ENCODE measurements around the gene FILIP1L. TPM values are rescaled to one million over a fixed set of nuclear protein-coding genes. Genes with fewer than 3 reads are reported as not detected.
"Not testable (repeated sequence)": the region's sequence is repeated elsewhere in the genome, so short reads cannot be mapped to it uniquely, and the experiment has no call there.

Gene FILIP1L
- total RNA-seq, 1 experiment from 2014 or later: 3.7 TPM

- H3K27me3 ChIP-seq: no peaks in the 10 kb centered on the region
- H3K4me3 ChIP-seq: no peak overlapping the region
- H3K9me3 ChIP-seq (replicated peaks): 0 out of 2 replicates have a peak, but pooled peaks cover 2% of the 10 kb centered on the region
- DNase-seq: no peak
- H3K27ac ChIP-seq: no peak overlapping the region
- peaks cover 3% of the 10 kb centered on the region; the same call in 1 of the 2 replicates for H3K4me1 ChIP-seq
- H3K36me3 ChIP-seq: no peaks in the 10 kb centered on the region
Observed at GRCh38 chr3:100063929-100064461, 50.3 kb downstream of the FILIP1L start.

- Histone ChIP-seq H3K36me3 (no peaks in the 10 kb centered on the region), H3K4me3 (no peak overlapping the region), H3K27me3 (no peaks in the 10 kb centered on the region), H3K9me3 (replicated peaks) (0 out of 2 replicates have a peak, but pooled peaks cover 2% of the 10 kb centered on the region), H3K4me1 (peaks cover 3% of the 10 kb centered on the region; the same call in 1 of the 2 replicates), H3K27ac (no peak overlapping the region)
- DNase-seq: no peak
Observed at GRCh38 chr3:100062665-100063064, 51.6 kb downstream of the FILIP1L start.

DNA sequence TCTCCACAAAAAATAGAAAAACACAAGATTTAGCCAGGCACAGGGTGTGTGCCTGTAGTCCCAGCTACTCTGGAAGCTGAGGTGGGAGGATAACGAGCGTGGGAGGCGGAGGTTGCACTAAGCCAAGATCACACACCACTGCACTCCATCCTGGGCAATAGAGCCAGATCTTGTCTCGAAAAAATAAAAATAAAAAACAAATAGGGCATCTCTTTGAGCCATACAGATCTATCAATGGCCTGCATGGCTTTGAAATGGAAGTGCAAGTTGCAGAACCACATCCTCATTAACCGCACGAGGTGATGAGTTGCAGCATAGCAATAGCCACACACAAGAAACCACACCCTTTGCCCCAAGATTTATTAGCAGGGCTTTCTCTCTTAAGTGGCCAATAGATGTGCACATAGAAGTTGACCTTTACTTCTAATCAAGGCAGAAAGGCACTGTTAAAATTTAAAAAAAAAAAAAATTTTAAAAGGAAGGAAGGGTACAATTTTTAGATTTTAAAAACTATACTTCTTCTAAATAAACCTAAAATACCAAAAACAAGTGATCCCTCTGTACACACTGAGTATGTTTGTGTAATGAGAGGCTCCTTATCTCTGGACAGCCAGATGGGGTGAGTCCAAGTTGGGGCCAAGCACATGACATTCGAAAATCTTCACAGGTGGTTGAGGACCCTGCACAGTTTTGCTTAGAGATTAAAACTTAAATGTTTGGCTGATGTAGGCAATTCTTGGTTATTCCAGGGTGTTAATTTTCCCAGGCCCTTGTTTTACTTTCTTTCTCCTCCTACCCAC is 53.4 kb downstream of the FILIP1L start:
- no peaks in the 10 kb centered on the region for H3K36me3 ChIP-seq
- 0 out of 2 replicates have a peak, but pooled peaks cover 2% of the 10 kb centered on the region for H3K9me3 ChIP-seq (replicated peaks)
- H3K27me3 ChIP-seq: no peaks in the 10 kb centered on the region
- H3K27ac ChIP-seq: no peak overlapping the region
- H3K4me1 ChIP-seq: peaks cover under 1% of the 10 kb centered on the region; the same call in 1 of the 2 replicates
- no peak overlapping the region for H3K4me3 ChIP-seq
- no peak for DNase-seq

GRCh38 chr3:100059472-100059871 is 54.8 kb downstream of the FILIP1L start:
- Histone ChIP-seq H3K4me3 (no peak overlapping the region), H3K27ac (no peak overlapping the region), H3K36me3 (no peaks in the 10 kb centered on the region), H3K4me1 (no peaks in the 10 kb centered on the region), H3K9me3 (replicated peaks) (no peaks in the 10 kb centered on the region), H3K27me3 (no peaks in the 10 kb centered on the region)
- no peak for DNase-seq

GRCh38 chr3:100057716-100058575 is 56.4 kb downstream of the FILIP1L start:
- H3K36me3 ChIP-seq: no peaks in the 10 kb centered on the region
- H3K4me3 ChIP-seq: no peak overlapping the region
- no peak overlapping the region for H3K27ac ChIP-seq
- H3K4me1 ChIP-seq: no peaks in the 10 kb centered on the region
- DNase-seq: no peak
- H3K27me3 ChIP-seq: no peaks in the 10 kb centered on the region
- no peaks in the 10 kb centered on the region for H3K9me3 ChIP-seq (replicated peaks)

- Histone ChIP-seq H3K4me1 (no peaks in the 10 kb centered on the region), H3K27me3 (no peaks in the 10 kb centered on the region), H3K9me3 (replicated peaks) (no peaks in the 10 kb centered on the region), H3K4me3 (no peak overlapping the region), H3K27ac (no peak overlapping the region), H3K36me3 (no peaks in the 10 kb centered on the region)
- no peak for DNase-seq
Observed at GRCh38 chr3:100053951-100054620, 60.2 kb downstream of the FILIP1L start.

DNA sequence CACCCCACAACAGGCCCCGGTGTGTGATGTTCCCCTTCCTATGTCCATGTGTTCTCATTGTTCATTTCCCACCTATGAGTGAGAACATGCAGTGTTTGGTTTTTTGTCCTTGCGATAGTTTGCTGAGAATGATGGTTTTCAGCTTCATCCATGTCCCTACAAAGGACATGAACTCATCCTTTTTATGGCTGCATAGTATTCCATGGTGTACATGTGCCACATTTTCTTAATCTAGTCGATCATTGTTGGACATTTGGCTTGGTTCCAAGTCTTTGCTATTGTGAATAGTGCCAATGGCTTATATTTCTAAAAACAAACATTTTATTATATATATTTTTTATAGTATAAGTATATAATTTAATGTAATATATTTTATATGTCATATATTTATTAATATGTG is 62.8 kb downstream of the FILIP1L start:
- not testable (repeated sequence) for H3K27ac ChIP-seq; H3K27me3 ChIP-seq; H3K4me3 ChIP-seq; H3K36me3 ChIP-seq; H3K9me3 ChIP-seq (replicated peaks); DNase-seq
- peaks cover 19% of the 10 kb centered on the region for H3K4me1 ChIP-seq

DNA sequence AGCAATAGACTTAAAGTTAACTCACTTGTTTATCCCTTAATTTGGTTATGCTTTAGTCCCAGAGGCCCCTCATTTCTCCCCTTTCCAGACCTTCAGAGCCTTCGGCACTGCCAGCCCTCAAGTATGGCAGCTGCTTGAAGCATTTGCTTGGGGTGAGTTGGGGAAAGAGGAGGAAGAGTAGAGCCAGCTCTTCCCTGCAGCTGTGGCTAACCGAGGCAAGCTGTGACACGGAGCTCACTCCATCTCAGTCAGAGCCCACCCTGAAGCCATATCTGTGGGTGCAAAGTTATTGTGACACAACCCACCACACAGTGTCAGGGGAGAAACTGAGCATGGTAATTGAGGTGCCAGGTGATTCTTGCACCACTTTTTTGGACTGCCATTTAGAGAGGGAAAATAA is 66.1 kb downstream of the FILIP1L start:
- H3K9me3 ChIP-seq (replicated peaks): no peaks in the 10 kb centered on the region
- H3K27me3 ChIP-seq: no peaks in the 10 kb centered on the region
- H3K36me3 ChIP-seq: no peaks in the 10 kb centered on the region
- peak; percentile 47 to 68 for DNase-seq
- H3K4me1 ChIP-seq: peaks cover 38% of the 10 kb centered on the region
- peak overlapping the region; percentile 50 for H3K27ac ChIP-seq
- no peak overlapping the region for H3K4me3 ChIP-seq

DNA sequence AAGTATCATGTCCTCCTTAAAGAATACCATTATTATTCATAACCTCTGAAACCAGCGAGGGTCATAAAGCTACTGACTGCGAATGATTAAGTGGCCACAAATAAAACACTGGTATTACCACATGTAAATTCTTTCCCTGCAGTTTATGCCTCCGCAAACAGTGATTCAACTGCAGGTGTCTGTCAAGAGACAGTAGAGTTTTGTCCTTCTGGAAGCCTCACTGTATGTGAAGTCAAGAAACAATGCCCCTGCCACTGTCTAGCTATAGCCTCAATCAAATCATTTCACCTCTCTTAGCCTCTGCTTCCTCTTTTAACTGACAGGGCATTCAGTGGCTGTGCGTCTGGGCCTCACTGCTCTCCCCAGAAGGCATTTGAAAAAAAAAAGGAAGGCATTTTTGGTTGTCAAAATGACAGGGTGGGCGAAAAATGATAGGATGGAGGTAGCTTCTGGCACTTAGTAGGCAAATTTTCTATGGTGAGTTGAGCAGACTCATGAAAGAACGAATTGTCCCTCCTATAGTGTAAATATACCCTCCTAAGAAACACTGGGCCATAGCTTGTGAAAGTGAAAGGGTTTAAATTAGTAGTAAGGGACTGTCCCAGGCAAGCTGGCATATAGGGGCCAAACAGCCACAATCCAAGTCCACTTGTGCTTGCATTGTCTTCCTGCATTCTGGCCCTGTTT is 66.7 kb downstream of the FILIP1L start:
- Histone ChIP-seq H3K36me3 (no peaks in the 10 kb centered on the region), H3K4me3 (no peak overlapping the region), H3K27ac (peak overlapping the region; percentile 50), H3K9me3 (replicated peaks) (no peaks in the 10 kb centered on the region), H3K4me1 (peaks cover 42% of the 10 kb centered on the region), H3K27me3 (no peaks in the 10 kb centered on the region)
- peak; percentile 45 to 69 for DNase-seq

DNA sequence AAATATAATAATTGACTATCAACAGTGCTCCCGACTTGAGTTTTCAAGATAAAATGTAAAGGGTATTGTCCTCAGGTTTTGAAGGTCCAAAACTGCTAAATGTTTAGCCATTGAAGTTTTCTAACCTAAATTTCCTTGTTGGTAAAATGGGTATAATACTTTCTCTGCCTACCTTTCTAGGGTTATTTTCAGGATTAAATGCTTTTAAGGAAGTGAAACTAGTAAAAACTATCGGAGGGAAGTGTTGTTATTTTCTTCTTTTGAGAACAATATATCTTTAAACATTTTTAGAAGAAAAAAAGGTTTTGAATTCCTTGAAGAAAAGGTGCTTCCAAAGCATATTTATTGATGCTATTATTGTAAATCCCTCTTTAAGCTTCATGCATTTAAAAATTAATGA is 67.3 kb downstream of the FILIP1L start:
- no peaks in the 10 kb centered on the region for H3K9me3 ChIP-seq (replicated peaks)
- no peak overlapping the region; the same call in 1 of the 2 replicates for H3K27ac ChIP-seq
- H3K4me1 ChIP-seq: peaks cover 48% of the 10 kb centered on the region
- no peak overlapping the region for H3K4me3 ChIP-seq
- H3K27me3 ChIP-seq: no peaks in the 10 kb centered on the region
- no peaks in the 10 kb centered on the region for H3K36me3 ChIP-seq
- no peak for DNase-seq

GRCh38 chr3:100045696-100046095 is 68.6 kb downstream of the FILIP1L start:
- peak; percentile 94 to 95 for DNase-seq
- Histone ChIP-seq H3K27ac (peak overlapping the region; percentile 27), H3K27me3 (no peaks in the 10 kb centered on the region), H3K4me1 (peaks cover 61% of the 10 kb centered on the region), H3K9me3 (replicated peaks) (no peaks in the 10 kb centered on the region), H3K4me3 (no peak overlapping the region), H3K36me3 (no peaks in the 10 kb centered on the region)

- DNase-seq: no peak
- Histone ChIP-seq H3K4me1 (peaks cover 68% of the 10 kb centered on the region), H3K27ac (no peak overlapping the region)
Observed at GRCh38 chr3:100044369-100044768, 69.9 kb downstream of the FILIP1L start.

GRCh38 chr3:100043271-100043670 is 71.0 kb downstream of the FILIP1L start:
- no peaks in the 10 kb centered on the region; the same call in 1 of the 2 replicates for H3K36me3 ChIP-seq
- H3K9me3 ChIP-seq (replicated peaks): no peaks in the 10 kb centered on the region
- peaks cover 67% of the 10 kb centered on the region for H3K4me1 ChIP-seq
- DNase-seq: no peak
- no peak overlapping the region for H3K4me3 ChIP-seq
- H3K27me3 ChIP-seq: no peaks in the 10 kb centered on the region
- H3K27ac ChIP-seq: no peak overlapping the region

More at GRCh38 chr3:100044369-100044768, 69.9 kb downstream of the FILIP1L start:
- Histone ChIP-seq H3K4me3 (no peak overlapping the region), H3K9me3 (replicated peaks) (no peaks in the 10 kb centered on the region), H3K27me3 (no peaks in the 10 kb centered on the region), H3K36me3 (no peaks in the 10 kb centered on the region; the same call in 1 of the 2 replicates)
